ENCODE data around the gene TC2N. TPM values are rescaled to one million over a fixed set of nuclear protein-coding genes. Genes with fewer than 3 reads are reported as not detected.
A peak's percentile ranks its signal among the peaks of the same experiment; 100 is the strongest.
"Not testable (repeated sequence)": the region's sequence is repeated elsewhere in the genome, so short reads cannot be mapped to it uniquely, and the experiment has no call there.

TC2N gene
- total RNA-seq, 2 experiments from 2014 or later = 61.7 to 66.2 TPM

DNA sequence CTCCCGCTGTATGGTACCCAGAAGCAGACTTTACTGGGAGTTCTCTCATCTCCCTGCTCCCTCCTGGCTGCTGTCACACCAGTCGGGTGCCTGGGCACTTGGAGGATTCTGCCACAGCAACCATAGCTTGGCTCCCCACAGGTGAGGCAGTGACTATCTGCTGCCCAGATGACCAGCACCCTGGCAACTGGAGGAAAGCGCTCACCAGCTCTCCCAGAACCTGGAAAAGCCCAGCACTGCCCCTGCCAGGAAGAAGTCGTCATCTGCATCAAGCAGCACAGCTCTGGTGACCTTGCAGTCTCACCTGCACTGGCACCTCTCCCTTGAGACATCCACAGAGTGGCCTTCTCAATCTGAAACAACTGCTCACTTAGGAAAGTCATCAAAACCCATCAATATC is 31.9 kb upstream of the TC2N start:
- no peaks in the 10 kb centered on the region for H3K27me3 Mint-ChIP-seq (ENCODE audit: low read depth)
- H3K4me3 Mint-ChIP-seq = no peak overlapping the region
- CTCF ChIA-PET = interaction anchor here (0.6 to 2.5 kb wide), 14 partner anchors 12 to 251 kb away, joined by 3 to 20 read pairs (median 4); no protein-coding TSS in a partner anchor
- H3K4me1 Mint-ChIP-seq (ENCODE audit: low read depth) = peaks cover 8% of the 10 kb centered on the region
- intact Hi-C loops (cut with micrococcal nuclease) = loop anchor here (2.0 kb wide), 1 partner anchor 248 kb away; no protein-coding TSS in a partner anchor
- H3K27ac Mint-ChIP-seq = no peak overlapping the region
- no peaks in the 10 kb centered on the region for H3K36me3 Mint-ChIP-seq (ENCODE audit: low read depth)
- no peaks in the 10 kb centered on the region for H3K9me3 Mint-ChIP-seq
- peak; percentile 68 for DNase-seq

DNA sequence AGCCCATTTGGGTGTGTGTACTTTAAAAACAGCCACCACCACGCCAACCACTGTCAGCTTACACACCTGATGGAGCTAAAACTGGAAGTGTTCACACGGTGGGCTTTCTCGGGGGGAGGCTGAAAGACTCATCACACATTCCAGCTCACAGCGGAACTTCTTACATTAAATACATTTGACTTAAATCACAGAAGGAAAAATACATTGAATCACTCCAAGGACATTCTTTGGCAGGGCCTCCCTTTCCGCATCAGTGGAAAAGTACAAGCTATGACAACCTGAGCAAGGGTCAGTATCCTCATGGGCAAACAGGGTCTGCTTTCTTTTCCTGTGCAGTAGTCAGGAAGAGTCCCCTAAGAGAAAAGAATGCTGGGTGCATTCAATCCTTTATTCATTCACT is 31.0 kb upstream of the TC2N start:
- DNase-seq = no peak
- Mint-ChIP-seq H3K27ac (no peak overlapping the region), H3K27me3 (ENCODE audit: low read depth) (no peaks in the 10 kb centered on the region), H3K9me3 (no peaks in the 10 kb centered on the region), H3K36me3 (ENCODE audit: low read depth) (no peaks in the 10 kb centered on the region), H3K4me3 (no peak overlapping the region), H3K4me1 (ENCODE audit: low read depth) (peaks cover 16% of the 10 kb centered on the region)
- intact Hi-C loops (cut with micrococcal nuclease) = loop anchor here (2.0 kb wide), 1 partner anchor 248 kb away; no protein-coding TSS in a partner anchor
- CTCF ChIA-PET = interaction anchor here (0.6 to 2.5 kb wide), 12 partner anchors 10 to 250 kb away, joined by 3 to 20 read pairs (median 4); no protein-coding TSS in a partner anchor

DNA sequence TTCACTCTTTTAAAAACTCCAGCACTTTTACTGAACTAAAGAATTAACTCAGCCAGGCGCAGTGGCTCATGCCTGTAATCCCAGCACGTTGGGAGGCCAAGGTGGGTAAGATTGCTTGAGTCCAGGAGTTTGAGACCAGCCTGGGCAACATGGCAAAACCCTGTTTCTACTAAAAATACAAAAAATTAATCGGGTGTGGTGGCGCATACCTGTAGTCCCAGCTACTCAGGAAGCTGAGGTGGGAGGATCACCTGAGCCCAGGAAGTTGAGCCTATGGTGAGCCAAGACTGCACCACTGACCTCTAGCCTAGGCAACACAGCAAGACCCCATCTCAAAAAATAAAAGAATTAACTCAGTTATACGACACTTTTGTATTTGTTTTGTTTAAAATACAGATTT is 30.4 kb upstream of the TC2N start:
- H3K36me3 Mint-ChIP-seq (ENCODE audit: low read depth); H3K27ac Mint-ChIP-seq; H3K9me3 Mint-ChIP-seq; H3K4me3 Mint-ChIP-seq; DNase-seq; H3K27me3 Mint-ChIP-seq (ENCODE audit: low read depth): not testable (repeated sequence)
- CTCF ChIA-PET = interaction anchor here (1.8 to 2.5 kb wide), 2 partner anchors 13 kb away, joined by 12 to 15 read pairs; no protein-coding TSS in a partner anchor
- intact Hi-C loops (cut with micrococcal nuclease) = loop anchor here (2.0 kb wide), 1 partner anchor 247 kb away; no protein-coding TSS in a partner anchor
- peaks cover 22% of the 10 kb centered on the region for H3K4me1 Mint-ChIP-seq (ENCODE audit: low read depth)

DNA sequence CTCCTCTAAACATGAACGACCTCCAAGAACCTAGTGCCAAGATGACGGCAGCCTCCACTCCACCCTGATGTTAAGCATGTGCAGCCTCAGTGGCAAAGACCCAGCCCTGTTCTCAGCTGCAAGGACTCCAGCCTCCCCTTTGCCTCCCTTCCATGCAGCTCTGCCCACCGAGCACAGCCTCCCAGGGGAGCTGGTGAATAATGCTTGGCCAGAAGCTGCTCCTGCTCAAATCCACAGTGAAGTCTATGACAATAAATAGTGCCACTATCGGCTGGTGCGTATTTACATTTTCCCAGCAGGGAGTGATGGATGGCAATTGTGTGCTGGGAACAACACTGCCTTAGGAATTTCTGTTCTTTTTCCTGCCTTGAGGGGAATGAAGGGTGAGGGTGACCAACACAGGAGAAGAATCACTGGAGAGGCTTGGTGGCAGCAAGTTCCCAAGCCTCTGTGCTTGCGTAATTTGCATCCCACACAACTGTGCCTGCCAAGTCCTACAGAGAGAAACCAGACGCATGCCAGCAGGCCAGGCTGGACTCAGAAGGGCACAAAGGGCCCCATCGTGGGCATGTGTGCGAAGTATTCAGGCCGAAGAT is 29.9 kb upstream of the TC2N start:
- intact Hi-C loops (cut with micrococcal nuclease) = no loop called here
- H3K9me3 Mint-ChIP-seq = no peaks in the 10 kb centered on the region
- H3K4me3 Mint-ChIP-seq = no peak overlapping the region
- peaks cover 27% of the 10 kb centered on the region for H3K4me1 Mint-ChIP-seq (ENCODE audit: low read depth)
- CTCF ChIA-PET = interaction anchor here (1.8 kb wide), 1 partner anchor 14 kb away, joined by 15 read pairs; no protein-coding TSS in a partner anchor
- no peaks in the 10 kb centered on the region for H3K36me3 Mint-ChIP-seq (ENCODE audit: low read depth)
- H3K27me3 Mint-ChIP-seq (ENCODE audit: low read depth) = no peaks in the 10 kb centered on the region
- no peak overlapping the region for H3K27ac Mint-ChIP-seq
- DNase-seq = no peak

DNA sequence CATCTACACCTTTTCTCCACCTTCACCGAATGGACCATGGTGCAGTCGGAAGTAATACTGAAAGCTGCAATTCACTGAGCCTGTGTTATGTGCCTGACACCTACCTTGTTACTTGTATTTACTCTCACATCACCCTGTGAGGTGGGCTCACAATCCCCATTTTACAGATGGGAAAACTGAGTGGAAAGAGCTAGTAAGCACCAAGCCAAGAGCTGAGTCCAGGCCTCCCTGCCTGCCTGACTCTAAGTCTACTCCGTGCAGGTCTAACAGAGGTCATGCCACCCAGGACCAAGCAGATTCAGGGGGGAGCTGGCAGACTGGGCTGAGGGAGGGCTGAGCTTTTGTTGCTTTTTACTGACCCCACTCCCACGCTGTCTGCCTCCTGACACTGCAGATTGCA is 29.1 kb upstream of the TC2N start:
- CTCF ChIA-PET = interaction anchor here (1.4 to 1.8 kb wide), 2 partner anchors 15 to 29 kb away, joined by 4 to 15 read pairs; partner anchors contain the start of gene TC2N
- DNase-seq = no peak
- Mint-ChIP-seq H3K27me3 (ENCODE audit: low read depth) (no peaks in the 10 kb centered on the region), H3K9me3 (no peaks in the 10 kb centered on the region), H3K36me3 (ENCODE audit: low read depth) (no peaks in the 10 kb centered on the region), H3K4me1 (ENCODE audit: low read depth) (peaks cover 33% of the 10 kb centered on the region), H3K27ac (no peak overlapping the region), H3K4me3 (no peak overlapping the region)
- intact Hi-C loops (cut with micrococcal nuclease) = no loop called here

DNA sequence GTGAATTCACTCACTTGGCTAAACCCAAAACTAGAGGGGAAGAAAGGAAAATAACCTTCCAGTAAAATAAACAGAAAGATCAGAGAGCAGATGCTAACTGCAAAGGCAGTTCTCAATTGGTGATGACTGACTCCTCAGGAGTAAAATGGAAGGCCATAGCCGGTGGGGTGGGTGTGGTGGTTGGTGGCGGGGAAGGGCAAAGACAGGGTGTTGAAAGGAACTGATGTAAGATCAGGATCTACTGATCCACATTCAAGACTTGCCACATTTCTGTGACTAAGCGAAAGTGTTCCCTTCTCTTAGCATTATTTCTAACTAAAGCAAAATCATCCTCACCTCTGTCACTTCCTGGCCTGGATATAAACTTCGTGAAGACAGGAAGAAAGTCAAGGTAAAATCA is 26.3 kb upstream of the TC2N start:
- CTCF ChIA-PET = interaction anchor here (0.6 to 2.6 kb wide), 7 partner anchors 13 to 242 kb away, joined by 3 to 13 read pairs (median 4); no protein-coding TSS in a partner anchor
- Mint-ChIP-seq H3K4me1 (ENCODE audit: low read depth) (peaks cover 53% of the 10 kb centered on the region), H3K27me3 (ENCODE audit: low read depth) (no peaks in the 10 kb centered on the region), H3K27ac (peak overlapping the region; percentile 92), H3K4me3 (no peak overlapping the region), H3K36me3 (ENCODE audit: low read depth) (no peaks in the 10 kb centered on the region), H3K9me3 (no peaks in the 10 kb centered on the region)
- intact Hi-C loops (cut with micrococcal nuclease) = loop anchor here (1.0 to 5.0 kb wide), 5 partner anchors 12 to 176 kb away; no protein-coding TSS in a partner anchor
- DNase-seq = peak; percentile 85

DNA sequence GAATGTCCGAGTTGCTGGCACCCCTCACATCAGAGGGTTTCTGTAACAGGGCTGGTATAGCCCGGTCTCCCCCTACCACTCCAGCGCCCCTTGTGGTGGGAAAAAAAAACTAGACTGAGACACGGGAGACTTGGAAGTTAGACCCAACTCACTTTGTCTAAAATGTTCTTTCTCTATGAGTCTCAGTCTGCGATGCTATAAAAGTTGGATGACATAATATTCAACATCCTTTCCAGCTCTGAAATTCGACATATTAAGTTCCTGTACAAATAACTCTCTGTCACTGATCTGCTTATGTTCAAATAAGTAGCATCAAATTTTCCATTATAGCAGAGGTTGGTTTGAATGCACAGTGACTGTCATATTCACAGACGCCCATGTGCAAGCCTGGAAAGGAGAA is 25.7 kb upstream of the TC2N start:
- Mint-ChIP-seq H3K9me3 (no peaks in the 10 kb centered on the region), H3K4me3 (no peak overlapping the region)
- CTCF ChIA-PET = interaction anchor here (0.6 to 2.6 kb wide), 9 partner anchors 10 to 241 kb away, joined by 3 to 13 read pairs (median 5); no protein-coding TSS in a partner anchor

DNA sequence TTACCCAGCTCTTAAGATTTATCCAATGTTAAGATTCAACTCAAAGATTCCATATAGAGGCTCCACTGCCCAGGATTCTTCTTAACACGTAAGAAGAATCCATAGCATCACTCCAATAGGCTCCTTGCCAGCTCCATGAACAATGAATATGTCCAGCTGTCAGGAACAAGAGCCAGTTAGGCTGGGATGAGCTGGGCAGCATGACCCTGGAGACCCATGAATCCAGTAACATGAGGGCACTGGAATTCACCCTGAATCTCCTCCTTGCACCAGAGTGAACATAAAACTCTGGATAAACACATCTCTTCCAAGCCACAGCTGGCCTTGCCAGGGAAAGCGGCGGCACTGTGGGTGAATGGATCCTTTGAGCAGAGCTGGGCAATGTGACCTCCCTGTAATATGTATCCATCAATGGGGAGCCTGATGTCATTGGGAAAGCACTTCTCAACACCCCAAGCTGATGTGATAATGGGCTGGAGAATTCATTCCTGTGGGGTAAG is 24.4 kb upstream of the TC2N start:
- intact Hi-C loops (cut with micrococcal nuclease) = loop anchor here (5.0 kb wide), 1 partner anchor 174 kb away; no protein-coding TSS in a partner anchor
- CTCF ChIA-PET = interaction anchor here (0.6 to 2.6 kb wide), 8 partner anchors 9 to 573 kb away, joined by 3 to 13 read pairs (median 6); partner anchors contain the start of gene TC2N
- Mint-ChIP-seq H3K27me3 (ENCODE audit: low read depth) (no peaks in the 10 kb centered on the region), H3K36me3 (ENCODE audit: low read depth) (no peaks in the 10 kb centered on the region), H3K4me3 (no peak overlapping the region), H3K4me1 (ENCODE audit: low read depth) (peaks cover 56% of the 10 kb centered on the region), H3K27ac (no peak overlapping the region), H3K9me3 (no peaks in the 10 kb centered on the region)
- DNase-seq = no peak

More for the DNA sequence above, 25.7 kb upstream of the TC2N start:
- peaks cover 56% of the 10 kb centered on the region for H3K4me1 Mint-ChIP-seq (ENCODE audit: low read depth)
- H3K27ac Mint-ChIP-seq = peak overlapping the region; percentile 92
- H3K27me3 Mint-ChIP-seq (ENCODE audit: low read depth) = no peaks in the 10 kb centered on the region
- peak; percentile 62 for DNase-seq
- H3K36me3 Mint-ChIP-seq (ENCODE audit: low read depth) = no peaks in the 10 kb centered on the region
- intact Hi-C loops (cut with micrococcal nuclease) = loop anchor here (1.0 to 5.0 kb wide), 5 partner anchors 12 to 176 kb away; no protein-coding TSS in a partner anchor

DNA sequence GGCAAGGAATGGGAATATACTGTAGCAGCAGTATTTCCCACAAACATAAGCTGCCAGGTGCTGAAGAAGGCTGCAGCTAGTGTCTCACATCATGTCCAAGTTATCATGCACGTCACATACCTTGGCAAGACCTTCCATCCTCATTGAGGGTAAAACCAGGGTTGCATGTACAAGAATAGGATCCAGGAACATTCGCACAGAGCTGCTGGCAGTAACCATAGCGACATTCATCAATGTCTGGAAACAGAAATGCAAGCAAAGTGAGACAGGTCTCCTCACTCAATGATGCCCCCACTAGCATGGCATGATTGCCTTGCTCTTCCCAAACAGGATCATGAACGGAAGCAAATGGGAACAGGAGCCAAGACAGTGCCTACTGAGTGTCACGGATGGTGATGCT is 23.8 kb upstream of the TC2N start:
- CTCF ChIA-PET = interaction anchor here (0.6 to 2.6 kb wide), 6 partner anchors 11 to 573 kb away, joined by 3 to 13 read pairs (median 6); partner anchors contain the start of gene TC2N
- no peaks in the 10 kb centered on the region for H3K9me3 Mint-ChIP-seq
- no peak overlapping the region for H3K4me3 Mint-ChIP-seq
- H3K27ac Mint-ChIP-seq = no peak overlapping the region
- no peaks in the 10 kb centered on the region for H3K27me3 Mint-ChIP-seq (ENCODE audit: low read depth)
- no peak for DNase-seq
- intact Hi-C loops (cut with micrococcal nuclease) = loop anchor here (5.0 kb wide), 1 partner anchor 174 kb away; no protein-coding TSS in a partner anchor
- peaks cover 56% of the 10 kb centered on the region for H3K4me1 Mint-ChIP-seq (ENCODE audit: low read depth)
- no peaks in the 10 kb centered on the region for H3K36me3 Mint-ChIP-seq (ENCODE audit: low read depth)

DNA sequence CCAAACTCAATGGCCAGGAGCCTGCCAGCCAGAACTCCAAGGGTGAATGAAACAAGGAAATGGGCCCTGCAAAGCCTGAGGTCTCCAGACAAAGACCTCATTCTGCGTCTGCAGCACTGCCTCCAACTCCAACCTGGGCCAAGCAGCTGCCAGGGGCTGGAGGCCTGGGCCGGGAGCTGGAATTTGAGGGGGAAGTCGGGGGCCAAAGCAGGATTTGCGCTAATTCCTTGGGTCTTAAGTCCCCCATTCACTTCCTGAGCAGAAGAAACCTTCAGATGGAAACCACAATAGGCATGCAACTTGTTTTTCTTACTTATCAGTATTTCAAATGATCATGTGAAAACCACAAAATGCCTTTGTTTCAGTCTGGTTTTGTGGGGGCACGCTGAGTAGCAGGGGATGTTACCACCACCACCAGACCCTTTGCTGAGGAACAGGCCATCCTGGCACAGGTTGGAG is 23.0 kb upstream of the TC2N start:
- H3K4me1 Mint-ChIP-seq (ENCODE audit: low read depth) = peaks cover 56% of the 10 kb centered on the region
- no peaks in the 10 kb centered on the region for H3K9me3 Mint-ChIP-seq
- intact Hi-C loops (cut with micrococcal nuclease) = loop anchor here (5.0 kb wide), 1 partner anchor 173 kb away; no protein-coding TSS in a partner anchor
- H3K36me3 Mint-ChIP-seq (ENCODE audit: low read depth) = no peaks in the 10 kb centered on the region
- no peaks in the 10 kb centered on the region for H3K27me3 Mint-ChIP-seq (ENCODE audit: low read depth)
- no peak overlapping the region for H3K4me3 Mint-ChIP-seq
- CTCF ChIA-PET = interaction anchor here (0.8 kb wide), 1 partner anchor 175 kb away, joined by 4 read pairs; no protein-coding TSS in a partner anchor
- H3K27ac Mint-ChIP-seq = no peak overlapping the region
- DNase-seq = no peak

DNA sequence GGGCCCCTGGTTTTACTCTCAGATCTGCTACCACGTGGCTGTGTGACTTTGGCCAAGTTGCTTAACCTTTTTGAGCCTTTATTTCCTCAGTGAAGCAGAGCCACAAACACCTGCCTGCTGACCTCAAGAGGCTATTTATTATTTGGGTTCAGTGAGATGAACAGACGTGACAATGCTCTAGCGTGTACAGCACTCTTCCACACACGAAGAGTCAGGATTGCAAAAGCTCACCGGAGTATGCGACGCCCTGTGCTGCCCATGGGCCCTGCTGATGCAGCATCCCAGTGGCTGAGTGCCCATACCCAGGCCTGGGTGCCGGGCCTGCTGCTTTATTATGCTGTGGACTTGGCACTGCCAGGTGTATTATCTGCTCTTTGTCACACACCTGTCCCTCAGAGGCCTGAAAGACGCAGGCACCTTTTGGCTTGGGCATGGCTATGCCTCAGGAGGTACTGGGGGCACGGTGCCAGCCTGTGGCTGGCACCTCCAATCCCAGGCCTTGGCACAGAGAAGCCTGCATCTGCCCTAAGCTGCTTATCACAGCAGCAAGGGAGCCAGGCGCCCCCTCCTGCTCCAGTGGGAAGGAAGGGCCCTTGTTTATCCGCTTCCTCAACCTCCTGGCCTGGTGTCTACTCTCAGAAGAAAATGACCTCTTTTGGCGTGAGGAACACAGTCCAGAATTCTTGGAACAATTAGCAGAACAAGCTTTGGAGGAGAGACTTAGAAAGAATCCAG is 22.3 kb upstream of the TC2N start:
- no peak overlapping the region for H3K27ac Mint-ChIP-seq
- no peaks in the 10 kb centered on the region for H3K9me3 Mint-ChIP-seq
- no peaks in the 10 kb centered on the region for H3K27me3 Mint-ChIP-seq (ENCODE audit: low read depth)
- H3K4me1 Mint-ChIP-seq (ENCODE audit: low read depth) = peaks cover 53% of the 10 kb centered on the region
- DNase-seq = no peak
- intact Hi-C loops (cut with micrococcal nuclease) = loop anchor here (5.0 kb wide), 1 partner anchor 172 kb away; no protein-coding TSS in a partner anchor
- no peaks in the 10 kb centered on the region for H3K36me3 Mint-ChIP-seq (ENCODE audit: low read depth)
- no peak overlapping the region for H3K4me3 Mint-ChIP-seq
- CTCF ChIA-PET = interaction anchor here (0.8 to 0.9 kb wide), 2 partner anchors 9 to 175 kb away, joined by 4 to 5 read pairs; no protein-coding TSS in a partner anchor

Measured in activated naive CD4-positive, alpha-beta T cell treated with anti-CD3 and anti-CD28 coated beads for 36 hours (primary cell).